Activated T-cell treated with anti-CD3 and anti-CD28 coated beads for 4 hours (primary cell): Measurements from ENCODE around the gene SMIM41.

Experiments
- DNase-seq: peaks from one replicate; pipeline ENCODE4 v3.0.0-alpha.2; 2020

Gene SMIM41

DNA sequence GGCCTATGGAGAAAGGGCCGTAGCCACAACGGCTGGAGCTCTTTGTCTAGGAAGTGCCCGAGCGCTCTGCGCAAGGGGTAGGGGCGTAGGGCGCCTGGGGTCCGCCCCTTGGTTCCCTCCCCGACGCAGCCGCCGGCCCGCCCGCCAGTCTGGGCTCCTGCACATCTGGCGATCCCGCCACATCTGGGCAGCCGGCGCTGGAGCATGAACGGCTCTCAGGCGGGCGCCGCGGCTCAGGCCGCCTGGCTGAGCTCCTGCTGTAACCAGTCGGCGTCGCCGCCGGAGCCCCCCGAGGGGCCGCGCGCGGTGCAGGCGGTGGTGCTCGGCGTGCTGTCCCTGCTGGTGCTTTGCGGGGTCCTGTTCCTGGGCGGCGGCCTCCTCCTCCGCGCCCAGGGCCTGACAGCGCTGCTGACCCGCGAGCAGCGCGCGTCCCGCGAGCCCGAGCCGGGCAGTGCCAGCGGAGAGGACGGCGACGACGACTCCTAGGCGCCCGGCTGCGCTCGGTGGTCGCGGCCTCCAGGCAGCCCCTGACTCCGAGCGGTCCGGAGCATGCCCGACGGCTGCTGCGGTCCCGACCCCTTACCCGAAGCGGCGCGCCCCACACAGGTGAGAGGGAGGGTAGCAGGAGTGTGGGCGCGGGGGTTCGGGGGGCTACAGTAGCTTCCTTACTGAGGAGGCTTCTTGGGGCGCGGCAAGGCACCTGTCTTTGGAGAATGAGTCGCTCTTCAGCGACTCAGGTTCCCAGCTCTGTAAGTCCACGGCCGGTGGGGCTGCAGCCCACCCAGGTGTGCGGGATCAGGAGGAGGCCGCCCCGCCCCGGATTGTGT is at the start of gene SMIM41:
Gene SMIM41, plus strand, starts transcription at position 129 of the 827 bp plus-strand sequence. Its CDS starts 76 bp downstream, at position 205.
- no peak for DNase-seq

DNA sequence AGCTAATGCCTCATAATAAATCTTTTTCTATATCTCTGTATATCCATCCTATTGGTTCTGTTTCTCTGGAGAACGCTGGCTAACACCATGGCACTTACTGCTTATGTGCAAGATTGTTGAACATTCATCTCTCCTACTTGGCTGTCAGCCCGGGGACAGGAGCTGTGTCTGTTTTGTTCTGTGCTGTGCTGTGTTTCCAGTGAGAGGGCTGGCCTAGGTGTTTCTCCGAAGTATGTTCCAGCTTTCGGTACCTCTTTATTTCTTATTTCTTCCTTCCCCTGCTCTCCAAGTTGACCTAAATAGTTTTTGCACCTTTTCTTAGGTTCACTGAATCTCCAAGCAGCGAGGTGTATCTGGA is 47.1 kb upstream of the SMIM41 start:
- DNase-seq: no peak

DNA sequence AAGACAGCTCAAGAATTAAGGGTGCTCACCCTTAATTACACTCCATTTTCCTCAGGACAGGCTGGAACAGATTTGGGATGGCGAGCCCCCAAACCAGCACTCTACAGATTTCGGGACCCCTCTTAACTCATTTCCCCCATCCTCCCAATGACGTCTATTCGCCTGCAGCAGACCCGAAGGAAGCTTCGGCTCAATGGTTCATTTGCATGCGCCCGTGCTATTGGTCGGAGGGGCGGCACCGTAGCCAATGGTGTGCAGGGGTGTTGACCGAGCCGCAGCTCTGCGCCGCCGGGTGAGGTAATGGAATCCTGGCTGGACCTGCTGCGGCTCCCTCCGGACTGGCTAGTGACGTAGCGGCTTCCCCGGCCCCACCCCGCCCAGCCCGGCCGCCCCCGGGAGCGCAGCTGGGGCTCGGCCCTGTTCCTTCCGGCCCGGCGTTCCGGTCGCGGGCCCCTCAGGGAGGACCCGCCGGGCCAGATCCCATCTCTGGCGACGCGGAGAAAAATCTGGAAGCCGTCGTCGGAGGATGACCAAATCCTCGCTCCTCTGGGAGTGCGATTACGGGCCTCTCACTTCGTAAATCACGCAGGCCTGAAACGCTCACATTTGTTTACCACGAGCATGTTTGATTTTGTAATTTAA is 46.6 kb upstream of the SMIM41 start:
- peak; percentile 75 for DNase-seq

DNA sequence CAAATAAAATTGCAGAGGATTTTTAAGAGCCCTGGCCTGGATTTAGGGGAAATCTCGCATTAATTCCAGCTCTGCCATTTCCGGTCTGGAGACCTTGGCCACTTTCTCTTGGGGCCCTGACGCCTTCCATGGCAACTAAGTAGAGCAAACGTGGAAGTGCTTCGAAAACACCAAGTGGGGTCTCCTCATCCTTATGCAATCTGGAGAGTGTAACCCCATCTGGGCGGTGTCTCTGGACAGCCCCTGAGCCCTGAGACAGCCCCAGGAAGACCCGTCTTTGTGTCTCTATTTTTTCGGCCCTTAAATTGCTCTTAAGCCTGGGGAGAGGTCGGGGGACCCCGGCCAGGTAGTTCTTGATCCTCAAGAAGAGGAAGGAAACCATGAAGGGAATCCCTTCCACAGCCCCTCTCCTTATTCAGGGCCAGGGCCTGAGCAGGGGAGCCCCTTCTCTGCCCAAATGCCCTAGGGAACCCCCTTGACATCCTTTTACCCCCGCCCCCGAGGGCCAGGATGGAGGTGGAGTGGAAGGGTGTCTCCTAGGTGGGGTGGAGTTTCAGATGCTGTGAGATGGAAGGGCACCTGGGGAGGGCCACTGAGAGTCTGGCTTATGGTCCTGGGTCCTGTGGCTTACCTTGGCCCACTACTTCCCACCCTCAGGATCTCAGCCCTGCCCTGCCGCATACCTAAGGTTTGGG is 45.9 kb upstream of the SMIM41 start:
- DNase-seq: no peak

DNA sequence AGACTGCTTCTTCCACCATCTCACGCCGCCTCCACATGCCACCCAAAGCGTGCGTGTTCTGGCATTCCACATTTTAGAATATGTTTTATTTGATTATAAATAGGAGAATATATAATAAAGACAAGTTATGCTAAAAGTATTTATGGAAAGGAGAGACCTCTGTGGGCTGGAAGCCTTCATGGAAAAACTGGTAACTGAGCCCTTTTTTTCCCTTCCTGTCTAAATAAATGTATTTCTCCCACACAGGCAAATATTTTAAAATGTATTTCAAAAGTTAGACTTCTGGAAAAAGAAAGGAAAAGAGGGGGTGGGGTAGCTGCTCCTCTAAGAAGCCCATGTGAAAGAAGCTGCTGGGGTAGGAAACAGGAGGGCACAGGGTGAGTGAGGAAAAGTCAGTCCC is 44.3 kb upstream of the SMIM41 start:
- no peak for DNase-seq

DNA sequence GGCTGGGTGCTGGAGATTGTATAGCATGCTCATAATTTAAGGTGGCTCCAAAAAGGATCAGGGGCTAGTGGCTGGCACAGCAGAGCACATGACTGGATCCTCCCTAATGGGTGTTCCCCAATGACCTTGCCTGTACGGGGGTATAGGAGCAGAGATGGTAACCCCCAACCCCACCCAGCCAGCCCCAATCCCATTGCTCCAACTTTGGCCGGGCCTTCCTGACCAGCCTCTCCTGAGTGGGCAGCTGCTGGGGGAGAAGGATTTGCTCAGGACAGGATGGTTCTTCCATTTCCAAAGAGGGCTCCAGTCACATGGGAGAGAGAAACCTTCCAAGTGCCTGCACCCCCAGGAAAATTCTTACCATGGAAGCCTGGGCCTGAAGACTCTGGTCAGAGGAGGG is 43.6 kb upstream of the SMIM41 start:
- no peak for DNase-seq

DNA sequence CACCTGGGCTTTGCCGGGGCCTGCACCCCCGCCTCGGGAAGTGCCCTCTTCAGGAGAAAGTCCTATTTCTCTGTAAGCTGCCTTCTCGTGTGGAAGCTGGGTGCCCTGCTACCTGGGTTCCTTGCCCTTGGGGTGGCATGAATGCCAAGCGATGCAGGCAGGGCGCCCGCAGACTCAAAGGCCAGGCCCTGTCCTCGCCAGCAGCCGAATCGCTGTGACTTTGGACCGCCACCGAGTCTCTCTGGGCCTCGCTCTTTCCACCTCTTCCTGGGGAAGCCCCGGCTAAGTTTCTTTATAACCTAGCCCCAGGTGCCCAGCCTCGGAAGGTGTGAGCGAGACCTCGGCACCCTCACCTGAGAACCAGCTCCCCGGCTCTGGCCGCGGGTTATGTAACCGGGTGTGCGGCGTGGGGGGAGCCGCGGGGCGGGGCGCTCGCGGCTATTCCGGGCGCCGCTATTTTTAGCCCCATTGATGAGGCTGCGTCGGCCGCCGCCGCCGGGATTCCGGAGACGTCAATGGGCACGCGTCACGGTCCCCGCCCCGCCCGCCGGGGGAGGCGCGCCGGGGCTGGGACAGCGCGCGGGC is 42.8 kb upstream of the SMIM41 start:
- DNase-seq: peak; percentile 82

DNA sequence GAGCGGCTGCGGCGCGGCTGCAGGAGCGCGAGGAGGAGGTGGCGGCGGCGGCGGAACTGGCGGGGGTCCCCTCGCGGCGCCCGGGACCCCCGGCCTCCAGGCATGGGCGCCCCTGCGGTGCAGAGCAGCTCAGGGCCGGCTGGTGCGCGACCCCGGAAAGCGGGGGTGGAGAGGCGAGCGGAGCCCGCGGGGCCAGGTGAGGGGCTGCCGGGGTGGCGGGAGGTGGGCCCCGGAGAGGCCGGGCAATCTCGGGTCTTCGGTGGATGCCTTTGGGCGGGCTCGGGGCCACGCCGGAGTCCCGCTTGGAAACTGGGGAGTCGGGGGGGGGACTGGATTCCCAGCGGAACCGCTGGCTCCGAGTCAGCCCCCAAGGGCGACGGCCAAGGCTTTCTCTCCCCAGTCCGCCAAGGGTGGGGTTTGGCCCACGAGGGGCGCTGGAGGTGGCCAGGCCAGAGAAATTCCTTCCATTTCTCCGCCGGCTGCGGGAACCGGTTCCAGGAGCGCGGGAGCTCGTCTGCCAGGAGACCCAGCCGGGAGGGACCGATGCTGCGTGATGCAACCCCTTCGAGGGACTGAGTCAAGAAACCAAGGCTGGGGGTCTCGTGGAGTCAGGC is 42.1 kb upstream of the SMIM41 start:
- DNase-seq: no peak

DNA sequence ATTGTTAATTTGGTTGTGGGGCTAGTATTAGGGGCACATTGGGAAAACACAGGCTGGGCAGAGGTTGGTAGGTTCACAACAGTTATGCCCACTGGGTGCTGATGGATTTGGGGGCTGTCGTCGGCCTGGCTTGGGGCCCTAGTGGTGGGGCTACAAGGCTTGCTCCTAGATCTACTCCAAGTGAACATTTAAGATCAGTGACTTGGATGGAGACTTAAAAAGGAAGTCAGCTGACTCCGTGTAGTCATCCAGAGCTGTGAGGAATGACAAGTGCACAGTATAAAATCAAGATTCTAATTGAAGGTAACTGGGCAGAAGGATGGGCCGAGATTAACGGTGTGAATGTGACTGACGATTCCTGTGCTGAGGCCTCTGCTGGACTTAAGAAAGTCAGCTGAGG is 41.1 kb upstream of the SMIM41 start:
- no peak for DNase-seq

DNA sequence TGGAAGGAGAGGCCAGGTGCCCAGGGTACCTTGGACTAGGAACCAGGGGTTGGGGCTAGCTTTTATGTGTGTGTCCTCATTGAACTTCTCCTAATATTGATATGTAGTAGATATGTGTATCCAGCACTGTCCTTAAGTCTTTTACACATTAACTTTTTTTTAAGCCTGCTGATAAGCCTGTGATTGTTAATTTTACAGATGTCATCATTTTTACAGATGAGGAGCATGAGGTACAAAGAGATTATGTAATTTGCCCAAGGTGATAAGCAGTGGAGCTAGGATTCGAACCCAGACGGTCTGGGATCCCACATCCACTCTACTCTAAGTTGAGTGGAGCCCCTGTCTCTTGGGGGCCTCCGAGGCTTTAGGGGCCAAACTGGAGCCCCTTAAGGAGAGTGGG is 38.5 kb upstream of the SMIM41 start:
- DNase-seq: no peak

DNA sequence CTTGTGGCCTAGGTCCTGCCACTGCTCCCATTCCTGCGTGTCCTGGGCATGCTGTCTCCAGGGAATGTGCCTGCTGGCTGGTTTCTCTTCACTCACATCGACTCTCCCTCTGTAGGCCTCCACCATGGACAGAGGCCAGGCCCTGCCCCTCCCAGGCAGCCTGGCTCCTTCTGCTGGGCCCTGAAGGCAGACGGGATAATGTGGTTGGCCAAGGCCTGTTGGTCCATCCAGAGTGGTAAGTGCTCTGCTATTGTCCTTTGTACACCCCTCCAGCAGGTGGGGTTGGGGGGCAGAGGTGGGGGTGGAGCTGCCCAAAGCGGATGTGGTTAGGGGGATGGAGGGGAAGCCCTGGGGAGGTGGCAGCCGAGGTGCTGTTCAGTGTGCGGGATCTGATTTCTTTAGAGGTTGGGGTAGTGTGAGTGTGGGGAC is 37.8 kb upstream of the SMIM41 start:
- peak; percentile 40 for DNase-seq

DNA sequence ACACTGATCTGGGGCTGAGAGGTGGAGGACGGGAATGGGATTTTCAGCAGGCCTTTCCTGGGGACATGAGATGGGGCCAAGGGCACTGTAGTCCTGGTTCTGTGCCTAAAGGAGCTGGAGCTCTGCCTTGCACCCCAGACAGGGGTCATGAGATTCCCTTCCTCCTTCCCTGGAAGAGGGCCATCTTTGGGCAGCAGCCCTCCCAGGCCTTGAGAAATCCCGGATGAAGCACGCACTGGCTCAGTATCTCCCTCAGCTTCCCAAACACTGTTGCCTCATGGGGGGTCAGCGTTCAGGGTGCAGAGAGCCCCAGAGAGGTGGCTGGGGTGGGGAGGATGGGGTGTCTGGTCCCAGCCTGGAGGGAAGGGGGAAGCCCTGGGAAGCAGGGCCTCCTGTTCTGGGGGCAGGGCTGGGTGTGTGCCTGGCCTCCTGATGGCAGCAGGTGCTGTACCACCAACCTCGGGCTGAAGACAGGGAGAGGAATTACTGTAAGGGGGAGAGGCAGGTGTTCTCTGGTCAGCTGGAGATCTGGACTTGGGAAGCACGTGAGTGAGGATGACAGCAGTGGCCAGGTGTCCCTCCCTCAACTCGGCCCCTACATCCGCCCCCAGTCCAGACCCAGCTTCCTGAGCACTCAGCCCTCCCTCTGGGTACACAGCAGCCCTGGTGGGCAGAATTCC is 36.7 kb upstream of the SMIM41 start:
- no peak for DNase-seq

DNA sequence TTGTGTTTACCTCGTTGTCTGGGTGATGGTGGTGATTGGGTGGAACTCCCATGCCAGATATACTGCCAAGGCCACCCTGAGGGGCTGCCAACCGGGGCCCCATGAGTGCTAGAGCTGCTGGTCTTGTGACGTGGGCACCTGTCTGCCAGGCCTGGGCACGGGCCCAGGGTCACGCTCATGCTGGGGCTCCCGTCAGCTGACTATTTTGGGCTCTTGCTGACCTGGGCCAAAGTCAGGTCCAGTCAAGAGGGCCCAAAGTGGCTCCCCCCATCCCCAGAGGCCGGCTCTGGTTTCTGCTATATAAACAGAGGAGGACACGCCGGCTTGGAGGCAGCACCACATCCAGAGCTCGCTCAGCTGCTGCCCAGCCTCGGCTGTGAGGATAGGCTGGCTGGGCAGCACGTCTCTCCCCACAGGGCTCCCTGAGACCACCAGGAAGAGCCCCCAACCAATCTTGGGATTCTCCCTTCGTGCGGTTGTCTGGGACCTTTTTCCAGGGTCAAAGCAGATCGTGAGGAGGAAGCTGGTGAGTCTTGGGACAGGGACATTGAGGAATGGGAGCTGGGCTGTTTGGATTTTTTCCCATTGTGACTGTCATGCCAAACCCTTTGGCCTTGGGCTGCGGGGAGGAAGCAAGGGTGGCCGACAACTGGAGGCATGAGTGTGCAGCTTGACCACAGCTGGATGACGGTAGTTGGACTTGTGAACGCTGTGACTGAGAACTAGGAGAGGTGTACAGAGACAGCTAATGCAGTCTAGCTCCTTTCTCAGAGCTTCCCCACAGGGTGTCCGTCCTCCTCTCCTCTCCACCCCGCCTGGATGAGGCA is 35.9 kb upstream of the SMIM41 start:
- no peak for DNase-seq

DNA sequence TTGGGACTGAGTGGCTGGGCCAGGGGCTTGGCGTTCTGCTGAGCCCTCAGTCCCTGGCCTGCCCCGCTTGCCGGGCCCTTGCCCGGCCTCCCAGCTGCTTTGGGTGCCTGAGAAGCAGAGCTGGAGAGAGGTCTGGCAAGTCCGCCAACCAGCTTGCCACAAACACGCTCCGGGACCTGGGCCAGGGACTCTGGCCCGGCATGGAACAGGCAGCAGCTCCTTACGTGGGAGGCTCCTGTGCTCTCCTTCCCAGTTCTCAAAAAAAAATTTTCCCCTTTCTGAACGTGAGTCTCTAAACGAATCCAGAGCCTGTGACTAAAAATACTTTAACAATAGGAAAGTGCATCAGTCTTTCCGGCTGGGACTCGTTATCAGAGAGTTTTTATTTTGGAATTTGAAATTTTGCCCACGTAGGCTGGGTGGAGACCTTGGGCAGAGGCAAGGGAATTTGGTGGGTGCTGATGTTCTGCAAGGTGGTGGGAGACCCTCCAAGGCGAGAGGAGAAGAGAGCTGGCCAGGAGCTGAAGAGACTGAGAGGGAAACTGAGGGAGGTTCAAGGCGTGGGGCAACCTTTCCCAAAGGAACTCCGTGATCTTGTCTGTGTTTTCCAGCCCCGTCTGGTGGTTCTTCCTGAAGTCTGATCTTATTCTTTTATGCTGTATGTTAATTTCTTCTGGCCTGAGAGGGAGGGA is 35.1 kb upstream of the SMIM41 start:
- DNase-seq: no peak

DNA sequence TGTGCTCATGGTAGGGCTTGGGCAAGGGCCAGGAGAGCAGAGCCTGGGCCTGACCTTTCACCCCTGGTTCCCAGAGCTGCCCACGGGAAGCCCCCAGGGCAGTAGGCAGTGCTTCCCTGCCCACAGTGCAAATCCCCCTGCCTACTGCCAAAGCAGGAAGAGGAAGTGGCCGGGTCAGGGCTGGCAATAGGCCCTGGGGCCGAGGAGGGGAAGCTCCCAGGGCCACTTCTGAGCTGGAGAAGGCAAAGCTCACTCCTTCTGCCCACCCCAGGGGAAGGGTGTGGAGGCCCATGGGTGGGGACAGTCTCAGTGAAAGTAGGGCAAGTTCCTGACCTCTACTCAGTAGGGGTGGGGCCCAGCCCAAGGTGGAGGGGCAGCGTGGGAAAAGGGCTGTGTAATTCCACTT is 33.7 kb upstream of the SMIM41 start:
- DNase-seq: no peak

DNA sequence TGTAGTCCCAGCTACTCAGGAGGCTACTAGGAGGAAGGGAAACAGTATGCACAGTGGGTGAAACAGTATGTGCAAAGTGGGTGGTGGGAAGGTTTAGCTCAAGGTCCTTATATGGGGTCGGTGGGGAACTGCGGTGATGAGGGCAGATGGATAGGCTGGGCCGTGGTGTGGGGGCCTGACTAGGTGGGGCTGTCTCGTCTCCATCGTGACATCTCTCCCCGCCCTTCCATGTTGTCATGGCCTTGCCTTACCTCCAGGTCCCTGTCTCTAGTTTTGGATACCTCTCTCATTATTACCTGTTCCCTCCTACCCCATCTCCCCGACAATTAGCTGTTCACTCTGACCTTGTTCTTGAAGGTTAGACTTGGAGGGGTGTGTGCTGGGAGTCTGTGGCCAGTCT is 32.6 kb upstream of the SMIM41 start:
- DNase-seq: no peak

DNA sequence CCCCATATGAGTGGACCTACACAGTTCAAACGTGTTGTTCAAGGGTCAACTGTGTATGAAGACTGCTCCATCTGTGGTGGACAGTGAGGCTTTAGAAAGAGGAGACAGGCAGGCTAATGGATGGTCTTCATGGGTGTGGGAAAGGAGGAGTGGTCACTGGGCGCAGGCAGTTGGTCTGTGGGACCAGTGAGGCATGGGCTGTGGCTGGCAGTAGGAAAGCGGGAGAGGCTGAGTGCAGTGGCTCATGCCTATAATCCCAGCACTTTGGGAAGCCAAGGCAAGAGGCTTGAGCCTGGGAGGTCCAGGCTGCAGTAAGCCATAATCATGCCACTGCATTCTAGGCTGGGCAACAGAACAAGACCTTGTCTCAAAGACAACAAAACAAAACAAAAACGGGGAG is 30.2 kb upstream of the SMIM41 start:
- DNase-seq: no peak

DNA sequence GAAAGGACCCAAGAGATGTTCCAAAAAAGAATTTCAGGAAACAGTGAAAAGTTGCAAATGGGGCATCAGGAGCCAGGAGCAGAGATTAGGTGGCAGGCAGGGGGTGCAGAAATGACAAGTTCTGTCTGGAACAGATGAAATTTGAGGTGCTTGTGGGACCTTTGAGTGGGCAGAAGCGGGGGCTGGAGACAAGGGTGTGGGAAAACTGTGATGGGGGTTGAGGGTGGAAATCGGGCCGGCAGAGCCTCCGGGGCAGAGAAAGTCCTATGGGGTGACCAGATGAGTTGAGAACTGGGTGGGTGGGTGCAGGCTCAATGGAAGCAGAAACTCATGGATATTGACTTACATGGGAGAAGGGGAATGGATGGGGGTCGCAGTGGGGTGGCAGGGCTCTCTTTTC is 29.8 kb upstream of the SMIM41 start:
- no peak for DNase-seq

DNA sequence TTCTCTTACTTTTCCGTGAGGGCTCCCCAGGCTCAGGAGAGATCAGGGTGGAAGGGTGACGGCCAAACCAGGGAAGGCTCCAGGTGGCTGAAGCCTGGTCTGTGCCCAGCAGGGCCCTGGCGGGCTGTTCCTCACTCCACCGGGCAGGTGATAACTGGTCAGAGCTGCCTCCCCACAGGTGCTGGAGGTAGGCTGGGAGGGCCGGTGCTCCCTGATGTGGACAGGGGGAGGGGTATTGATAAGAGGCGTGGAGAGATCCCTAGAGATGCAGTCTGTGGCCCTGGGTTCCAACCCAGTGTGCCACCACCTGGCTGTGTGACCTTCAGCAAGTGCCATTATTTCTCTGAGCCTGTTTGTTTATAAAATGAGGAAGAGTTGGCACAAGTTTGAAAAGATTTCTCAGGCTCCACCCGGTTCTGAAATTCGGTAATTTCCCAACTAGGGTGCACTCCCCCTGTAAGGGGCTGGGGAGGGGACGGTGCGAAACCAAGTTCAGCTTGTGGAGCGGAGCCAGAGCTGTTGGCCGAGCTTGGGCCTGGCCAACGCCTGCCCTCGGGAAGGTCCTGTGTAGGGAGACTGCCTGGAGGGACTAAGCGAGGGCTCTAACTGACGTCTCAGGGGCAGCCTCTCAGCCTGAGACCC is 29.3 kb upstream of the SMIM41 start:
- DNase-seq: no peak

DNA sequence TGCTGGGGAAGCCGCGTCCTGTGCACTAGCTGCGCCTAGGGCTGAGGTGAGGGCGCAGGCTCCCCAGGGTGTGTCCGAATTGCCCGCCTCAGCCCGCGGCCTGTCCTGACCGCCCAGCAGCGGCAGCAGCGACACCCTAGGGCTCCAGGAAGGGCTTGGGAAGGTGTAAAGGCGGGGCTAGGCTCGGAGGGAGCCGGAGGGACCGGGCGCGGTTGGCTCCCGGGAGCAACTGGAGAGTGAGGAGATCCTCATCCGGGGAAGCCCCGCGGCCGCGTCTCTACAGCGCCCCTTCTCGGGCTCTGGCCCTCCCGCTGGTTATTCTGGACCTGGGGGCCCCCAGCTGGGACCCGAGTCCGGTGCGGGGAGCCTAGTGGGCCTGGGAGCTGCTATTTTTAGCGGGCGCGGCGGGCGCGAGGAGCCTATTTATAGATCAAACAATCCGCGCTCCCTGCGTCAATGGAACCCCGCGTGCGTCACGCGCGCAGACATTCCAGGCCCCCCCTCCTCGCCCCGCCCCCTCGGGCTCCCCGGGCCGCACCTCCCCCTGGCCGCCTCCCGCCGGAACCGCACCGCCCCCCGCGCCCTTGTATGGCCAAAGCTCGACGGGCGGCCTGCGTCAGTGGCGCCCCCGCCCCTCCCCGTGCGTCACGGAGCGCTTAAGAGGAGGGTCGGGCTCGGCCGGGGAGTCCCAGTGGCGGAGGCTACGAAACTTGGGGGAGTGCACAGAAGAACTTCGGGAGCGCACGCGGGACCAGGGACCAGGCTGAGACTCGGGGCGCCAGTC is 28.6 kb upstream of the SMIM41 start, which contains the start of gene NR4A1:
Gene NR4A1, plus strand, starts transcription at position 685 of the 784 bp plus-strand sequence. CDS start 2,887 bp downstream, outside the sequence.
- DNase-seq: peak; percentile 100
